Stimulated activated CD8-positive, alpha-beta memory T cell treated with anti-CD3 and anti-CD28 coated beads, Interleukin-4, amount 100 ng/mL, for 24 hours (primary cell): ENCODE results near the gene ZSWIM1.
A peak's percentile ranks its signal among the peaks of the same experiment; 100 is the strongest.
"Not testable (repeated sequence)": the region's sequence is repeated elsewhere in the genome, so short reads cannot be mapped to it uniquely, and the experiment has no call there.

Experiments
- DNase-seq: peaks from one replicate; pipeline ENCODE4 v3.0.0-alpha.2; 2020; ENCODE audit warnings: low read depth

Gene ZSWIM1

DNA sequence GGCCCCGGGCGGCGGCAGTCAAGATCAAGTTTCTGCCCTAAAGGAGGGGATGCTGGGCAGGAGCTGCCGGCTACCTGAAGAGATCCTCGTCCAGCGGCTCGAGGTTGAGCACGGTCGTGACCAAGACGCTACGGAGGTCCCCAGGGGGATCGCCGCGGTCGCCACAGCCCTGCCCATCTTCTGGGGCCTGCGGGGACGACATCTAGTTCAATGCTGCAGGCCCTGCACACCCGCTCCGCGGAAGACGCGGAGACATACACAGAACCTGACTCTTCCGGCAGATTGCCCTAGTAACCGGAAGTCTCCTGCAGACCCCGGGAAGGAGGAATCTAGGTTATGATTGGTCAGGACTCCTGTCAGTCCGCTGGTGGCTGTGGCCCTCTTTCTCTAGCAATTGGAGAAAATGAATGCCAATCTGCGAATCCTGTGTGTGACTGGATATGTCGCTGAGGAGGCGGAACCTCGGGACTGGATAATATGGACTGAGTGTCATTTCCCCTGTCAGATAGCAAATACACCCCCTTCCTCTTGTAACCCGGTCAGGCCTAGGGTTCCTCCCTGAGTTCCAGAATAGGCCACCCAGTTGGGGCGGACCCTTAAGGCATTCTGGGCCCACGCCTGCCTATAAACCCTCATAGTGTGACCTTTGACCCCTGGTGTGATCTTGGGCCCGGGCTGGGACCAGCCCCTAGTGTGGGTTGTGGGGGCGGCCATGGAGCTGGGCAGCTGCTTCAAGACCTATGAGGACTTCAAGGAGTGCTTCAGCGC is 23.7 kb upstream of the ZSWIM1 start, which contains the start of the genes ACOT8 and ZSWIM3:
ACOT8 (minus strand) TSS at position 279 of the 768 bp plus-strand sequence; CDS start at position 202, 77 bp downstream.
ZSWIM3 (plus strand) TSS at position 501 of the 768 bp plus-strand sequence; CDS start at position 713, 212 bp downstream.
- peak; percentile 82 for DNase-seq

DNA sequence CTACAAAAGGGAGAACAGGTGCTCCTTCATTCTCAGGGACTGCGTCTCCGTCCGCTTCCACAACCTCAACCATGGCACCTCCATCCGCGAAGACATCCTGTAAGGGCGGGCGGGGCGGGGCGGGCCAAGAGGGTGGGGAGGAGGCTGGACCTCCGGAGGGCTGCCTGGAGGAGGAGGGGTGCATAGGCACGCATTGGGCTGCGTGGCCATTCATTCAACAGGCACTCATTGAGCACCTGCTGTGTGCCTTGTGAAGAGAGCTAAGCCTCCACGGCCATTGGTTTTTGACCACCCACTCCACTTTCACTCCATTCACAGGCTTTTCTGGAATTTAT is 23.2 kb upstream of the ZSWIM1 start:
- DNase-seq: peak; percentile 16

DNA sequence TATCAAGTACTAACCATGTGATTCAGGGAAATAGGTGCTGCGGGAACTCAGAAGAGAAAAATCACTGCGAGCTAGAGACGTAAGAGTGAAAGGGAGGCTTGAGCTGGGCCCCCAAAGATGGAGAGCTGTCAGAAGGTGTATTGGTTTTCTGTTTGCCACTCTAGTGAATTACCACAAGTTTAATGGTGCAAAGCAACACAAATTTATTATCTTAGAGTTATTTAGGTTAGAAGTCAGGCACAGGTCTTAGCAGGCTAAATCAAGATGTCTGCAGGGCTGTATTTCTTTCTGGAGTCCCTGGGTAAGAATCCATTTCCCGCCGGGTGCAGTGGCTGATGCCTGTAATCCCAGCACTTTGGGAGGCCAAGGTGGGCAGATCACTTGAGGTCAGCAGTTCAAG is 21.1 kb upstream of the ZSWIM1 start:
- DNase-seq: no peak

DNA sequence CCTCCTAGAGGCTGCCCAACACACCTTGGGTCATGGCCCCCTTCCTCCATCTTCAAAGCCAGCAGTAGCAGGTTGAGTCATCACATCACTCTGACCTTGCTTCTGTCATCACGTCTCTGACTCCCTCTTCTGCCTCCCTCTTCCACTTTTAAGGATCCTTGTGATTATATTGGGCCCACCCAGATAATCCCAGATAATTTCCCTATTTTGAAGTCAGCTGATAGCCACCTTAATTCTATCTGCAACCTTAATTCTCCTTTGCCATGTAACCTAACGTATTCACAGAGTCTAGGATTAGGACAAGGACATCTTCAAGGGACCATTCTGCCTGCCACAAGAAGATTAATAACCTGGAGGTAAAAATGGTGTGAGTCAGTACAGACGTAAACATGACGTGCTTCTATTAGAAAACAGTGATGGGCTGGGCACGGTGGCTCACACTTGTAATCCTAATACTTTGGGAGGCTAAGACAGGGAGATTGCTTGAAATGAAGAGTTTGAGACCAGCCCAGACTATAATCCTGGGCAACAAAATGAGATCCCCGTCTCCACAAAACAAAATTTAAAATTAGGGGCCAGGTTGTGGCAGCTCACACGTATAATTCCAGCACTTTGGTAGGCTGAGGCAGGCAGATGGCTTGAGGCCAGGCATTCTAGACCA is 20.3 kb upstream of the ZSWIM1 start:
- no peak for DNase-seq

DNA sequence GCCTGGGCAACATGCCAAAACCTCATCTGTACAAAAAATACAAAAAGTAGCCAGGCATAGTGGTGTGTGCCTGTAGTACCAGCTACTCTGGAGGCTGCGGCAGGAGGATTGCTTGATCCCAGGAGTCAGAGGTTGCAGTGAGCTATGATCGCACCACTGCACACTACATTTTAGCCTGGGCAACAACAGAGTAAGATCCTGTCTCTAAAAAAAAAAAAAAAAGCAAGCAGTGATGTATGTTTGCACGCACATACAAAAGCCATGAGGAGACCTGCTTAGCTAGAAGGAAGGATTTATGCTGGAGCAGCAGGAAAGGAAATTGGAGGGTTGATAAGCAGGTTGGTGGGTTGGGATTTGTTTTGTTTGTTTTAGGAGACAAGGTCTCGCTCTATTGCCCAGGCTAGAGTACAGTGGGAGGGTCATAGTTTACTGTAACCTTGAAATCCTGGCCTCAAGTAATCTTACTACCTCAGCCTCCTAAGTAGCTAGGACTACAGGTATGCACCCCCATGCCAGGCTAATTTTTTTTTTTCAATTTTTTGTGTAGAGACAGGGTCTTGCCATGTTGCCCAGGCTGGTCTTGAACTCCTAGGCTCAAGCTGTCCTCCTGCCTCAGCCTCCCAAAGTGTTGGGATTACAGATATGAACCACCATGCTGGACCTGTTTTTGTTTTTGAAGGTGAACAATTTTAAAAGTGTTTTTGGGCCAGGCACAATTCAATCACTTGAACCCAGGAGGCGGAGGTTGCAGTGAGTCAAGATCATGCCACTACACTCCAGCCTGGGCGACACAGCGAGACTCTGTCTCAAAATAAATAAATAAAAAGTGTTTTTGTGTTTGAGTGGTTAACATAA is 19.6 kb upstream of the ZSWIM1 start:
- no peak for DNase-seq

DNA sequence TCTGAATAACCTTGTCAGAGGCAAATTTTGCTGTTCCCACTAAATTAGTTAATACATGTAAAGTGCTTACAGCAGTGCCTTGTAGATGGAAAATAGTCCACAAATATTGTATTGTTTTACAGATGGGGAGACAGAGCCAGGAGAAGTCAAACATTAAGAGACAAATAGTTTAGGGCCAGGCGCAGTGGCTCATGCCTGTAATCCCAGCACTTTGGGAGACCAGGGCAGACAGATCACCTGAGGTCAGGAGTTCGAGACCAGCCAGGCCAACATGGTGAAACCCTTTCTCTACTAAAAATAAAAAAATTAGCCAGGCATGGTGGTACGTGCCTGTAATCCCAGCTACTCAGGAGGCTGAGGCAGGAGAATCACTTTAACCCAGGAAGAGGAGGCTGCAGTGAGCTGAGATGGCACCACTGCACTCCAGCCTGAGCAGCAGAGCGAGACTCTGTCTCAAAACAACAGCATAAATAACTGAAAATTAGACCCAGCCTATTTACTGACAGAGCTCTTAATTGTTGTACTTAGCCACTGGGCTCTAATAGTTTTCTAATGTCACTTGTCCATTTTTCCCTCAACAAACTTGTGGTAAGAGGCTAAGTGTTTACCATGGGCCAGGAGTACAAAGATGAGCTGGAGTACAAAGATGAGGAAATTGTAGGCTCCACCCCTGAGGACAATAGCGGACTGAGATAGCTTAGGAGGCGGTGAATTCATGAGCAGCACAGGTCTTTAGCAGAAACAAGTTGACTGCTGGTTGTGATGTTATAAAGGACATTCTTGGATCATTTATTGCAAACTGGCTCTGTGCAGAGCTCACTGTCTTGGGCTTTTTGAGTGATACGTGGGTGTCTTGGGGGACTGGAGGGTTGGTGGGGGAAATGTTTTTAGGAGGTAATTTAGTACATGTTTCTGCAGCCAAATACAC is 17.2 kb upstream of the ZSWIM1 start:
- DNase-seq: no peak

DNA sequence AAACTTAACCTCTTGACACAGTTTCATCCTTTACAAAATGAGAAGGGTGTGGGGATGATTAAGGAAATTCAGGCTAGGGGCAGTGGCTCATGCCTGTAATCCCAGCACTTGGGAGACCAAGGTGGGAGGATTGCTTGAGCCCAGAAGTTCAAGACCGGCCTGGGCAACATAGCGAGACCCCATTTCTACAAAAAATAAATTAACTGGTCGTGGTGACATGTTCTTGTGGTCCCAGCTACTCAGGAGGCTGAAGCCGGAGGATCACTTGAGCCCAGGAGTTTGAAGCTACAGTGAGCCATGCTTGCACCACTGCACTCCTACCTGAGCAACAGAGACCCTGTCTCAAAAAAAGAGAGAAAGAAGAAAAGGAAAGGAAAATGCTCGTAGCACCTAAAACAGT is 14.6 kb upstream of the ZSWIM1 start:
- DNase-seq: no peak

DNA sequence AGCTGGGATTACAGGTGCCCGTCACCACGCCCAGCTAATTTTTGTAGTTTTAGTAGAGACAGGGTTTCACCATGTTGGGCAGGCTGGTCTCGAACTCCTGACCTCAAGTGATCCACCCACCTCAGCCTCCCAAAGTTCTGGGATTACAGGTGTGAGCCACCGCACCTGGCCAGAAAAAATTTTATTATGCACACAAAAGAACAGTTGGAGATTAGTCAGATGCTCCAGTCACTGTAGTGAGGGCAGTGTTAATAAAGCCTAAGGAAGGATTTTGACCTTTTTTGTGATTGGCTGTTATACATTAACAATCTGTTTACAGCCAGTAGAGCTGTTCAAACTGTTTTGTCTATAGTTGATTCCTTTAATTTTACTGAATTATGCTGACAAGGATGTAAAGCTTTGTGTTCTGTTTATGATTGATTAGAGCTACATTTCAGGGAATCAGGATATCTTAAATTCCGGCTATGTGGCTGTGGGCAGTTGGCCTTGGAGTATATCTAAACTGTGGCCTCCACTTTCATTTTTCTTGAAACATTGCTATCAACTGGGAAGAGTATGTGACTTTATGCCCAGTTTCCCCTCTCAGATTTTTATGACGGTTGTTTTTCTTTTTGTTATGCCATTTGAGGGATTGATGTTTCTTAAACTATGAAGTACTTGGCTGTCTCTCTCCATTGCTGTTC is 13.8 kb upstream of the ZSWIM1 start:
- DNase-seq: no peak

DNA sequence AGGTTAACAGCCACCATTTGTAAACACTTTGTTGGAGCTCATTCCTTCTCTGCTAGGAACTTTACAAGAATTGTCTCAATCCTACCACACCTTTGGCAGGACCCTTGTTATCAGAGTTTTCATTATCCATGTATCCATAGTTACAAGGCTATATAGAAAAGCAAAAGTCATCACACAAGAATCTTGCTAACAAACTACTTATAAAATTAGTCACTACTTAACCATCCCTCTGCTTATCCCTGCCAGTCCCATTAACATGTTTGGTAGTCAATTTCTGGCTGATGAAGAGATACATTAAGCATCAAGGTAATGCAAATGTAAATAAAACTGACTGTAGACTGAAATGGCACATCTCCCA is 13.2 kb upstream of the ZSWIM1 start:
- DNase-seq: no peak

DNA sequence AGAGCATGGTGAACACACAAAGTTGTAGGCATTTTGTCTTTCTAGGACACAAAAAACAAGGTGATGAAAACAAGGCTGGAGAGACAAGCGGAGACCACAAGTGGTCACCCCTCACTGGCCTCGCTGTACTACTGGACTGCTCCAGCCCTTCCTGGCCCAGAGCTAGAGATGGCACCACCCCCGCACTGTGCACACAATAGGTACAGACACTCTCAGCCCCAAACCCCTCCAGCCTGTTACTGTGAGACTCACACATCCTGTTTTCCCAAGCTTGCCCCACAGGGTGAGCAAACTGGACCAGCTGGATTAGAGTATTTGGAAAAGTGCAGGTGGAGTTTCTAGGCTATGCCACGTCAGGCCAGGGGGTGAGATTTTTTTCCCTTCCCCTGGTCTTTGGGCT is 8.4 kb upstream of the ZSWIM1 start:
- no peak for DNase-seq

DNA sequence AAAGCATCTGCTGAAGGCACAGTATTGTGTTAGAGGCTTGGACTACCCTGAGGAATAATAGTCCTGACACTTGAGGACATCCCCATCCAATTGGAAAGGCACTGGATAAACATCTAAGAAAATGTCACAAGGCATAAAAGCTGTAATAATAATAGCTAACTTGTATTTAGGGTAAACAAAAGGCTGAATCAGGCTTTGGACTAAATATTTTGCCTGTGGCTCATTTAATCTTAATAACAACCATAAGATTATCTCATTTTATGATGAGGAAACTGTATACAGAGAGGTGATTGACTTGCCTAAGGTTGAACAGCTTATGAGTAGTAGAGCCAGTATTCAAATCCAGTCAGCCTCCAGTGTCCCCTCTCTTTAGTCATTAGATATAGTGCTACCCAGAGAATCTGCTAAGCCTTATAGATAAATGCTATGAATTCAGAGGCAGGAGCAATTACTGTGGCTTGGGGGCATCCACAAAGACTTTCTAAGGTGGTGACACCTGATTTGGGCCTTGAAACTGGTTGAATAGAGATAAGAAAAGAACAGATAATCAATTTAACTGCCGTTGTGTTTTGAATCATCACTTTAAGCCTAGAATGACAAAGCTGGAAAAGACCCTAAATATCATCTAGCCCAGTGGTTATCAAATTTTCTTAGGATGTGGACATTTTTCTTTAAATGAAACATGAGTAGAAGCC is 7.5 kb upstream of the ZSWIM1 start:
- no peak for DNase-seq

DNA sequence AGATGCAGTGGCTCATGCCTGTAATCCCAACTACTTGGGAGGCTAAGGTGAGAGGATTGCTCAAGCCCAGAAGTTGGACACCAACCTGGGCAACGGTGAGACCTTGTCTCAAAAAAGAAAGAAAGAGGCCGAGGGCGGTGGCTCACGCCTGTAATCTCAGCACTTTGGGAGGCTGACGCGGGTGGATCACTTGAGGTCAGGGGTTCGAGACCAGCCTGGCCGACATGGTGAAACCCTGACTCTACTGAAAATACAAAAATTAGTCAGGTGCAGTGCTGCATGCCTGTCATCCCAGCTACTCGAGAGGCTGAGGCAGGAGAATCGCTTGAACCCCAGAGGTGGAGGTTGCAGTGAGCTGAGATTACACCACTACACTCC is 6.9 kb upstream of the ZSWIM1 start:
- not testable (repeated sequence) for DNase-seq

DNA sequence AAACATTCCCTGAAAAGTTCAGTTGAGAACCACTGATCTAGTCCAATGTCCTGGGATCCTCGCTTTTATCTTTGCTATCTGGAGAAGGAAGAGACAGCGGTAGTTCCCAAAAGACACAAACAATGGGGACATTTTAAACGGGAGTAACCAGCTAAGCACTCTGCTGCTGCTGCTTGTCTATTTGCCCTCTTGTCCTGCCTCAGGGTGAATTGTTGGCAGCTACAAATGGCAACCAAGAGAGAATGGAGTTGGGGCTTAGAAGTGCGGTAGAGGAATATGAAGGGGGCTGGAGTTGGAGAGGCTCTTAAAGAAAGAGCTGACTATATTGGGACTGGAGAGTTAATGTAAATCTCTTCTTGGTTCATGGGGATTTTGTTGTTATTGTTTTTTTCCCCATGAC is 6.5 kb upstream of the ZSWIM1 start:
- DNase-seq: no peak

DNA sequence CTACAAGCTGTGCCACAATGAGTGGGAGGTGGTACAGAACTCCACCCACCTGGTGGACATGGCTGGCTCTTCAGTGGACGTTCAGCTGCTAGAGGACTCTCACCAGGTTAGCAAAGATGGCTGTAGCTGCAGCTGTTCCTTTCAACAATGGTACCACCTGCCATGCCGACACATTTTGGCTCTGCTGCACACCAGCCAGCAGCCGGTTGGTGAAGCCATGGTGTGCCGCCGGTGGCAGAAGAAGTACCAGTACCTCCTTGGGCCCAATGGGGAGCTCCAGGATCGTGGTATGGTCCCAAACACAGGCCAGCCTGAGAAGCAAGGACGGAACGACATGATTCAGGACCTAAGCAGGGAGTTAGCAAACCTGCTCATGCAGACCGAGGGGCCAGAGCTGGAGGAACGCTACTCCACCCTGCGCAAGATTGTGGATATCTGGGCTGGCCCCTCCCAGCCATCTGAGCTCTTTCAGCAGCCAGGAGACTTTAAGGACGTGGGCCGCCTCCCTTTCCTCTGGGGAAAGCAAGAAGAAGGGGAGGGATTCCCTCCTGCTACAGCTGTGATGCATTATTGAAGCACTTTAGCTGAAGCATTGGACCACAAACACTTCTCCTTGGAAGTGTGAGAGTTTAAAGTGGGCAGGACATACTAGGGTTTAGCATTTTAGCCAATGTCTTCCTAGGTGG is 2.8 kb upstream of the ZSWIM1 start:
- DNase-seq: no peak

DNA sequence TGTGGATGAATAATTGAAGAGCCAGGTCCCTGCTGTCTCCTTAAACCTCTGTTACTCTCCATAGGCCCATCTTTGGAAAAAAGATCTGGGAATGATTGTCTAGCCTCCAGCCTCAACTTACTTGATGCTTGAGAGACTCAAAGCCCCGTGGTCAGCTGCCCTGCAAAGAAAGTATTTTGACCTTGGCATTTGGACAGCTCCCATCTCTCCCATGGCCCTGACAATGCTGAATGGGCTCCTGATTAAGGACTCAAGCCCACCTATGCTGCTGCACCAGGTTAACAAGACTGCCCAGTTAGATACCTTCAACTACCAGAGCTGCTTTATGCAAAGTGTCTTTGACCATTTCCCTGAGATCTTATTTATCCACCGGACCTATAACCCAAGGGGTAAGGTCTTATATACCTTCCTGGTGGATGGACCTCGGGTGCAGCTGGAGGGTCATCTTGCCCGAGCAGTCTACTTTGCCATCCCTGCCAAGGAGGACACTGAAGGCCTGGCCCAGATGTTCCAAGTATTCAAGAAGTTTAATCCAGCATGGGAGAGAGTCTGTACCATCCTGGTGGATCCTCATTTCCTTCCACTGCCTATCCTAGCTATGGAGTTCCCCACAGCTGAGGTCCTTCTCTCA is 1.6 kb downstream of the ZSWIM1 start:
- no peak for DNase-seq

DNA sequence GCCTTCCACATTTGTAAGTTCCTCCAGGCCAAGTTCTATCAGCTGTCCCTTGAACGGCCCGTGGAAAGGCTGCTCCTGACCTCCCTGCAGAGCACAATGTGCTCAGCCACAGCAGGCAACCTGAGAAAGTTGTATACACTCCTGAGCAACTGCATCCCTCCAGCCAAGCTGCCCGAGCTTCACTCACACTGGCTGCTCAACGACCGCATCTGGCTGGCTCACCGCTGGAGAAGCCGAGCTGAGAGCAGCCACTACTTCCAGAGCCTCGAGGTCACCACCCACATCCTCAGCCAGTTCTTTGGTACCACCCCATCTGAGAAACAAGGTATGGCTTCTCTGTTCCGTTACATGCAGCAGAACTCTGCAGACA is 2.1 kb downstream of the ZSWIM1 start:
- DNase-seq: no peak

DNA sequence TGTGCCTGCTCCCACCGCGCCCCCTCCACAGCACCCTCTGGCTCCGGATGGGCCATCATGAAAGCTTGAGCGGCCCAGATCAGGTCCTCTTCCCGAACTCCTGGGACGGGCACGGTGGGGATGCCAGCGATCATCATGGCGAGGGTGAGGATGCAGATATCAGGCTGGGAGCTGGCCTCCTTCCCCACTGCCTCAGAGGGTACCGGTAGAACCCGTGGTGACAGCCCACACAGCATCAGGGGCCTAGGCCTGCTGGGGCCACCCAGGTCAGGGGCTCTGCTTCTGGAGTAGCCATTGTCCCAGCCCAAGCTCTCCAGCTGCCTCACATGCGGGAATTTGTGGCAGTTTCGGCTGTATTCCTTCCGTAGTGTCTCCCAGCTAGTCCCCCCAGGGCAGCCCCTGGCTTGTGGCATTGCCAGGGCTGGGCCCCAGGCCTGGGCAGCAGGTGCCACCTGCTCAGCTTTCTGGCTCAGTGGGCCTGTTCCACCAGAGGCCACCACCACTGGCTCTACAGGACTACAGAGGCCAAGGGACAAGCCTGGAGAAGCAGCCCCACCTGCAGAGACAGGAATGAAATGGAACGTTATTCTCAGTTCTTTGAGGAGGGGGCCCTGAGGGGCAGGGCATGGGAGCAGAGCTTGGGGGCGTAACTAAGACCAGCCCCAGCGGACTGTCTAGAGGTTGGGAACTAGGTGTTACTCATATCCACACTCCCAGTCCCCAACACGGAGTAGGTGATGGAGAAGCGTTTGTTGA is 5.7 kb downstream of the ZSWIM1 start:
- no peak for DNase-seq

DNA sequence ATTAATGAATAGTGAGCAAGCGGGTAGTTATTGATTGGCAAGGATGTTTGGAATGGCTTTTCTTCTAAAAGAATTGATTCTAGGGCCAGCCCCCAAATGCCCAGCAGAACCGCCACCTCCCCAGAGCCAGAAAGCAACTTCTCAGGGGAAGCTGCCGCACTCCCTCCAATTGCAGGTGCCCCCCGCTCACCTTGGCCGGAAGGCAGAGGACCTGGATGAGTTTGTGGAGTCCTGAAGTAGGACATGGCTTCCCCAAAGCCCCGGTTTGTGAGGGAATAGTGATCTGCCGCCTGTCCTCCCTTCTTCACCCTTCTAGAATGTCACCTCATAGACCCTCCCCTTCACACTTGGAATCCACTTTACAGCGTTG is 6.3 kb downstream of the ZSWIM1 start, which contains the start of gene SPATA25:
SPATA25 (minus strand) TSS at position 277 of the 370 bp plus-strand sequence; CDS start at position 245, 32 bp downstream.
- no peak for DNase-seq

DNA sequence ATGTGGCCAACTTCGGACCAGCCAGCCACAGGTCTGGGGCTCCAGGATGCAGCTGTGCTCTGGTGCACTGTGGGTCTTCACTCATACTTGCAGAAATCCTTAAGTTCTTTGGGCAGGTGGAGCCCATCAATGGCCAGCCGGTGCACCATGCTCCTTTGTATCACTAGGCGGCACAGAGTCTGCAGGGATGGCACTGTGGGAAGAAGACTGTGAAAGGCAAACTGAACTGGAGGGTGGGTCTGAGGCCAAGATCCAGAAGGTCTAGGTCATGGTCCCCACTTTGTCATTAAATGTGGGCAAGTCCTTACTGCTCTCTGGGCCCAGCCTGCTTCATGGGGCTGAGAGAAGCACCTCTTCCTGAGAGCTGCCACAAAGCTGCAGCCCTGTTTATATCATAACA is 7.7 kb downstream of the ZSWIM1 start:
- DNase-seq: no peak
